DND-41 (cell line): ENCODE data around the gene GRB7.

Experiments used
- ATAC-seq: fragments of 200-7000 bp; cut with Tn5 transposase; 3 replicates; pipeline ENCODE4 v1.9.1; 2021; ENCODE audit warnings: low read depth; ENCODE audit not compliant: insufficient read depth
- DNase-seq: peaks from one replicate; pipeline ENCODE4 v3.0.0-alpha.2; 2020
- H2AFZ ChIP-seq: 2 replicates; pipeline ENCODE4 v1.6.0; 2012; ENCODE audit warnings: low read depth, low read length
- H3K27ac ChIP-seq: 2 replicates; pipeline ENCODE4 v1.5.1; 2012; ENCODE audit warnings: low read length, inconsistent platforms
- H3K27me3 ChIP-seq: fragments of 200-600 bp; sonication (generic); 2 replicates; pipeline ENCODE4 v1.6.0; 2012; ENCODE audit warnings: low read length, mild to moderate bottlenecking, inconsistent platforms; ENCODE audit not compliant: insufficient read depth, poor library complexity
- H3K36me3 ChIP-seq: 2 replicates; pipeline ENCODE4 v1.5.1; 2012; ENCODE audit warnings: low read length, inconsistent platforms; ENCODE audit not compliant: insufficient read depth
- H3K4me1 ChIP-seq: 2 replicates; pipeline ENCODE4 v1.5.1; 2012; ENCODE audit warnings: mild to moderate bottlenecking, low read length; ENCODE audit not compliant: insufficient read depth
- H3K4me2 ChIP-seq: 2 replicates; pipeline ENCODE4 v1.6.0; 2012; ENCODE audit warnings: mild to moderate bottlenecking, moderate library complexity, low read length, inconsistent platforms; ENCODE audit not compliant: insufficient read depth
- H3K4me3 ChIP-seq, 2 experiments: fragments of 200-600 bp in 1 of 2; shearing (Covaris generic) in 1 of 2; 2 replicates each; pipeline ENCODE4 v1.5.1; 2012 to 2016; ENCODE audit warnings: inconsistent platforms in 2 of 2, low read length in 2 of 2, mild to moderate bottlenecking in 2 of 2, low read depth in 1 of 2, moderate library complexity in 1 of 2
- H3K79me2 ChIP-seq: 2 replicates; pipeline ENCODE4 v1.6.0; 2012; ENCODE audit warnings: low read length, inconsistent platforms; ENCODE audit not compliant: insufficient read depth
- H3K9ac ChIP-seq: 2 replicates; pipeline ENCODE4 v1.6.0; 2012; ENCODE audit warnings: low read depth, mild to moderate bottlenecking, inconsistent platforms, low read length, moderate library complexity
- H3K9me3 ChIP-seq: 2 replicates; pipeline ENCODE4 v1.5.1; 2012; ENCODE audit warnings: low read length, moderate library complexity, mild to moderate bottlenecking, inconsistent platforms; ENCODE audit not compliant: insufficient read depth, severe bottlenecking
- H4K20me1 ChIP-seq: 2 replicates; pipeline ENCODE4 v1.6.0; 2012; ENCODE audit warnings: low read length; ENCODE audit not compliant: insufficient read depth
- EZH2 ChIP-seq: IDR thresholded peaks from 3 replicates; pipeline ENCODE4 v1.6.1; 2012; ENCODE audit warnings: borderline replicate concordance, low read depth, mild to moderate bottlenecking, moderate library complexity, low read length, inconsistent platforms; ENCODE audit not compliant: severe bottlenecking
- TF ChIP-seq, protein P1 (sequence below): IDR thresholded peaks from 2 replicates; pipeline ENCODE4 v1.5.1; 2012; ENCODE audit warnings: borderline replicate concordance, low read length, moderate library complexity, mild to moderate bottlenecking; ENCODE audit not compliant: poor library complexity, severe bottlenecking; ENCODE audit errors: extremely low read depth

The GRB7 gene

DNA sequence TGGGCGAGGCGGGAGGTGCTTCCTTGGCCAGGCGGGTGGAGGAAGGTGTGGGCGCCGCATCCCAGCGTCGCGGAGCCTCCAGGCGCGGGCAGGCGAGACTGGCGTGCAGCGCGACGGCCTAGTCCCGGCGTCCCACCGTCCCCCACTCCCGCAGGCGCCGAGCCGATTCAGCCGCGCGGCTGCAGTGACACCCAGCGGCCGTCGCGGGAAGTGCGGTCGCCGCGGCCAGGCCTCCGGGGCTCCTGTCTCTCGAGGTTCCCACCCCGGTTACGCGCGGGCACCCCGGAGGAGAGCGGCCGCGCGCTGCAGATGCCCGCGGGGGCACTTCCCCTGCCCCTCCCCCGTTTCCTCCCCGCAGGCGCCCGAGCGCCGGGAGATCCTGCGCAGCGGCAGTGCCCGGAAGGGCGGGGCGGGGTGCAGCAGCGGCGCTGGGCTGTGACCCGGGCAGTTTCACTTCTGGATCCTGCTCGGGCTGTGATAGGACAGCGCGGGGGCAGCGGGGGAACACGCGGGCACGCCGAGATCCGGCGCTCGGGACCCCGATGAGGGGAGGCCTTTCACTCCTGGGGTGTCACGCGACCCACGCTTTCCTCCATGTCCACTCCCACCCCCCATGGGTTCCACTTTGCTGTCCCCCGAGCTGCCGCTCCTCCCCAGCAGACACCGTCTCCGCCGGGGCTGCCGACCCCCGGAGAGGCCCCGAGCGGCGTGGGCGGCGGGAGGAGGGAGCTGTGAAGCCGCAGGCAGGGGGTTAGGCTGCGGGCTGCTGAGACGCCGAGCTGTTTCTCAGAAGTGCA lies 16.6 kb downstream of the GRB7 start:
- H3K27ac ChIP-seq: peak overlapping the region; percentile 96
- no peaks in the 10 kb centered on the region for H3K79me2 ChIP-seq
- H3K9ac ChIP-seq: peak overlapping the region; percentile 98
- no peaks in the 10 kb centered on the region for H4K20me1 ChIP-seq
- no peaks in the 10 kb centered on the region for H3K36me3 ChIP-seq
- TF ChIP-seq, protein P1, sequence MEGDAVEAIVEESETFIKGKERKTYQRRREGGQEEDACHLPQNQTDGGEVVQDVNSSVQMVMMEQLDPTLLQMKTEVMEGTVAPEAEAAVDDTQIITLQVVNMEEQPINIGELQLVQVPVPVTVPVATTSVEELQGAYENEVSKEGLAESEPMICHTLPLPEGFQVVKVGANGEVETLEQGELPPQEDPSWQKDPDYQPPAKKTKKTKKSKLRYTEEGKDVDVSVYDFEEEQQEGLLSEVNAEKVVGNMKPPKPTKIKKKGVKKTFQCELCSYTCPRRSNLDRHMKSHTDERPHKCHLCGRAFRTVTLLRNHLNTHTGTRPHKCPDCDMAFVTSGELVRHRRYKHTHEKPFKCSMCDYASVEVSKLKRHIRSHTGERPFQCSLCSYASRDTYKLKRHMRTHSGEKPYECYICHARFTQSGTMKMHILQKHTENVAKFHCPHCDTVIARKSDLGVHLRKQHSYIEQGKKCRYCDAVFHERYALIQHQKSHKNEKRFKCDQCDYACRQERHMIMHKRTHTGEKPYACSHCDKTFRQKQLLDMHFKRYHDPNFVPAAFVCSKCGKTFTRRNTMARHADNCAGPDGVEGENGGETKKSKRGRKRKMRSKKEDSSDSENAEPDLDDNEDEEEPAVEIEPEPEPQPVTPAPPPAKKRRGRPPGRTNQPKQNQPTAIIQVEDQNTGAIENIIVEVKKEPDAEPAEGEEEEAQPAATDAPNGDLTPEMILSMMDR: peak; percentile 82
- TF ChIP-seq EZH2: no peak
- DNase-seq: peak; percentile 98
- no peaks in the 10 kb centered on the region for H3K9me3 ChIP-seq
- ATAC-seq: peak; percentile 82
- H2AFZ ChIP-seq: peak overlapping the region; percentile 98
- peaks cover 69% of the 10 kb centered on the region for H3K4me1 ChIP-seq
- H3K27me3 ChIP-seq: no peaks in the 10 kb centered on the region
- H3K4me3 ChIP-seq: peak overlapping the region; percentile 38 to 73
- peak overlapping the region; percentile 96 for H3K4me2 ChIP-seq

DNA sequence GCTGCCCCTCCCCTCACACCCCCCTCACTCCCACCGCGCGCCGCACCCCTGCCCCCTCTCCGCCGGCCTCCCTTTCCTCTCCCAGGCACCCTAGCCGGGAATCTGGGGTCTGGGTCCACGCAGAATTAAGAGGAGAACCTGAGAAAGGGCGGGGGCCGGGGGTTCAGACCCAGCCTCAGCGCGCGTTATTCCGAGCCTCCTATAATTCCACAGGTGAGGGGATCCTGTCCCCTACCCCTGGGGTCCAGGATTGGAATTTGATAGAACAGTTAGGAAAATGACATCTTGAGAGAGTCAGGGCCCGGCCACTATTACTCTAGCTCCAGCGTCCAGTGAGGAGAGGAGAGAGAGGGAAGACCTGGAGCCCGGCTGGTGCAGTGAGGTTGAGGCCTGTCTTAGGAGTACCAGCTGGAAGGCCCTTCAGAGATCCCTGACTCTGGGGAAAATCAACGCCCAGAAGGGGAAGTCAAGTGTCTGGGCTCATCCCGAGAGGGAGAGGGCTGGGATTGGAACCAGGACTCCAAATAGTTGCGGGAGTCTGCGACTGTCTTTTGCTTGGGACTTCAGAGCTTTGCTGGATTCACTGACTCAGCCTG lies 17.3 kb downstream of the GRB7 start:
- Histone ChIP-seq H3K4me3 (peak overlapping the region in 1 of 2 experiments; percentile 73; a peak in 3 of 4 replicates), H3K79me2 (no peaks in the 10 kb centered on the region), H3K36me3 (no peaks in the 10 kb centered on the region), H4K20me1 (no peaks in the 10 kb centered on the region), H3K4me1 (peaks cover 69% of the 10 kb centered on the region), H3K27me3 (no peaks in the 10 kb centered on the region), H3K4me2 (peak overlapping the region; percentile 96), H2AFZ (0 out of 2 replicates have a peak overlapping the region, but pooled peaks have one; percentile 87), H3K9me3 (no peaks in the 10 kb centered on the region), H3K27ac (peak overlapping the region; percentile 96), H3K9ac (peak overlapping the region; percentile 98)
- ATAC-seq (no peak), DNase-seq (peak; percentile 43)
- TF ChIP-seq EZH2: no peak
- TF ChIP-seq, protein P1: no peak

DNA sequence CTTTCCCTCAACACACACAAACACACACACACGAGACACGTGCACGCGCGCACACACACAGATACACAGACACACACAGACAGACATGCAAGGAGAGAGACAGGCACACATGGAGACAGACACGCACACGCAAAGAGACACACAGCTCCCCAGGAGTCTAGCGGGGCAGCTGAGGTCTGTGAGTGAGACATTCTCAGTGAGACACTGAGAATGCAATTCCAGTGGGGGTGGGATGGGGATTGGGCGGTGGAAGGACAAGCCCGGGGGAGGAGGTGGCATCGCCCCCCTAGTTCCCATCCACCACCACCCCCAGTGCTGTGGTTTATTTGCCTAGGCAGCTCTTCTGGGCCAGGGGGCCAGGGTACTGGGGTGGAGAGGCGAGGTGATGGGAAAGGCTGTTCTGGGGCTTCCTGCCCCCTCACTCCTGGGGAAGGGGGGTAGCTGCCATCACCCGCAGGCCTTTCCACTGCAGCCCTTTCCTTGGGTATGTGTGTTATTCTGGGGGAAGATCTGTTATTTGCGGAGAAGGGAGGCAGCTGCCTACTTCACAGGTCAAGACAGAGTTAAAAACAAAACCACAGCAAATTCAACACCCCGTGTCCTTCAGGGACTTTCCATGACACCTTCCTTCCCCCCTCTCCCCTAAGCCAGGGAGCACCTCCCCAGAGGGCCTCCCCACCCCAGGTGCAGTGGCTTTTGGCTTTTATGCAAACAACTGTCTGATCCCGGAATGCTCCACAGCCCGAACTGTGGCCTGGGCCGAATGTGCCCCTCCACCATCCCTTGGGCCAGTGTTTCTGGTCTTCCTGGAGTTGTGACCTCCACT lies 18.0 kb downstream of the GRB7 start:
- Histone ChIP-seq H3K27me3 (no peaks in the 10 kb centered on the region), H2AFZ (0 out of 2 replicates have a peak overlapping the region, but pooled peaks have one; percentile 87), H3K9me3 (no peaks in the 10 kb centered on the region), H3K9ac (peak overlapping the region; percentile 98), H4K20me1 (no peaks in the 10 kb centered on the region), H3K4me1 (peaks cover 69% of the 10 kb centered on the region), H3K27ac (peak overlapping the region; percentile 96), H3K4me3 (no peak overlapping the region), H3K4me2 (peak overlapping the region; percentile 96), H3K36me3 (no peaks in the 10 kb centered on the region), H3K79me2 (no peaks in the 10 kb centered on the region)
- TF ChIP-seq, protein P1: no peak
- TF ChIP-seq EZH2: no peak
- ATAC-seq (peak; percentile 42), DNase-seq (peak; percentile 84)
